ENCODE measurements around the gene WDCP.
"Not testable (repeated sequence)": the region's sequence is repeated elsewhere in the genome, so short reads cannot be mapped to it uniquely, and the experiment has no call there.

WDCP gene

DNA sequence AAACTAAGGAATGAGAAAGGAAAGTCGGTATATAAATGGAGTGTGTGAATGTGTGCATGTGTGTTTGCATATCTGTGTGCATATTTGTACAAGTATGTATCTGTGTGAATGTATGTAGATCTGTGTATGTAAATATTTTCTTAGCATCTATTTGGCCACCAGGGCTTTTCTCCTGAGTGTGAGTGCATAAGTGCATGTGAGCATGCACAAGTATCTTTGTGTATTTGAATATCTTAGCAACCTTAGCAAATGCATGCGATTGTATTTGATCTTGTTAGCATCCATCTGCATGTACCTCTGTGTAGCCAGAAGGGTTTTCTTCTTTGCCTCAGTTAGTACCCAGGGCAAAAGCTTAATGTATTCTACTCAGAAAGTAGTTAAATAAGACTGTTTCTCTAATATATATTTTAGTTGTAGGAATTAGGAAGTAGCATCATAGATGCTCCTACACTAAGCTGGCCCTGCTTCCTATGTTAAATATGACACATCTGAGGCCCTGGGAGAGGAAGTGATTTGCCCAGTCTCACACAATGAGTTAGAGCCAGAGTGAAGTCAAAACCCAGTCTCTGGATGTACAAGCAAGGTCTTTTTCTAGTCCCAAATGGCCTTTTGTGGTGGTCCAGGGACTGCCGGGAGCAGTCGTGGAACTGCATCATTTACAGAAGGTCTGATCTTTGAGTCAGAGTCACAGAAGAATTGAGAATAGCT lies 11.5 kb upstream of the WDCP start:
- no peak for DNase-seq

DNA sequence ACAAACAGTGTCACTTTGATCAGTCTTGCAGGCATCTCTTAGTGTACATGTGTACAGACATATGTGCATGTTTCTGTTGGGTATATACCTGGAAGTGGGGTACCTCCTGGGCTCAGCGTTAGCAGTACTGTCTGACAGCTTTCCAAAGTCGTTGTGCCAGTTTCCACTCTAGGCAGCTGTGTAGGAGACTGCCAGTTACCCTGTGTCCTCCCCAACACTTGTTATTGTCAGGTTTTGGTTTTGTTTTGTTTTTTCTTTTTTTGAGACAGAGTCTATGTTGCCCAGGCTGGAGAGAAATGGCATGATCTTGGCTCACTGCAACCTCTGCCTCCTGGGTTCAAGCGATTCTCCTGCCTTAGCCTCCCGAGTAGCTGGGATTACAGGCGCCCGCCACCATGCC lies 8.6 kb upstream of the WDCP start:
- DNase-seq: no peak

DNA sequence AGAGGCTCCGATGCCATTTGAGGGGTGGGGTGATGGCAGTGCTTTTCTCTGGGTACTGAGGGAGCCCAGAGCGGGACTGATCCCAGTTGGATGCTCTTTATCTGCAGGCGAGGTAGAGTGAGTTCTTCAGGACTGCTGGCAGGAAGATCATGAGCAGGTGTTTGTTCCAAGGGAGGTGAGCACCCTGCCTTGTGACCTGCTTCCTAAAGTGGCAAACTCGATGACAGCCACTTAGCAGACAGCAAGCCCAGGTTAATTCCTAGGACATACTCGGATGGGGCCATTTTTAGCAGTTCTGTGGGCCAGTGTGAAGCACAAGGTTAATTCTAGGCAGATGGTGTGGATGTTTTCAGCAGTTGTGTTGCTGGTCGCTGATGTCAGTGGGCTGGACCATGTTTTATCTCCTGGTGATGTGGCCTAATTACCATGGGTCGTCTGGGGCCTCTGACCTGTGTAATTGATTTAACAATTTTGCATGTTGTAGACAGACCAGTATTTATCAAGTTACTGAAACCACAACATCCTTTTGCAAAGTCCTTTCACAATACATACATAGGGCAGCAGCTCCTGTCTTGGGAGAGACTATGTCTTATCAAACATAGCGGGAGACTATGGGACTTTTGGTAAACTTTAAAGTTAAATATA lies 7.3 kb upstream of the WDCP start:
- no peak for DNase-seq

DNA sequence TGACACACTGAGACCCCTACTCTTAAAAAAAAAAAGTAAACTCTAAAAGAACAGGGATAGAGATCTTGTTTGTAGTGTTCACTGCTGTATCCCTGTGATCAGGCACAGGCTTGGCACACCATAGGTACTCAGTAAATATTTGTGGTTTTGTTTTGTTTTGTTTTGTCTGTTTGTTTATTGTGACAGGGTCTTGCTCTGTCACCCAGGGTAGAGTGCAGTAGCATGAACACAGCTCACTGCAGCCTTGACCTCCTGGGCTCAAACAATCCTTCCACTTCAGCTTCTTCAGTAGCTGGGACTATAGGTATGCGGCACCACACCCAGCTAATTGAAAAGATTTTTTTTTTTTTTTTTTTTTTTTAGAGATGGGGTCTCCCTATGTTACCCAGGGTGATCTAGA lies 5.8 kb upstream of the WDCP start:
- DNase-seq: no peak

DNA sequence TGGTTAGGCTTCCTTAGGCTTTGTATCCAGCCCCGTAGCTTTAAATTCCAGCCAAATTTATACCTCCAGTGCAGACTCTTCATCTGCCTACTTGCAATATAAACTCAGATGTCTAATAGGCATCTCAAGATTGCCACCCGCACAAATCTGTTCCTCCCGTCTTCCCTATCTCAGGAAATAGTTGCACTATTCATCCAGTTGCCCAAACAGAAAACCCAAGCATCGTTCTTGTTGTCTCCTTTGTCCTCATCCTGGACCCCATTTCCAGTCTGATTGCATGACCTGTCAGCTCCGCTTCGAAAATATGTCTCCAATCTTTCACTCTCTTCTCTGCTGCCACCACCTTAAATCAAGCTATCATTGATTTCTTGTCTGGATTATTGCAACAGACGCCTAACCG lies 4.6 kb upstream of the WDCP start:
- no peak for DNase-seq

DNA sequence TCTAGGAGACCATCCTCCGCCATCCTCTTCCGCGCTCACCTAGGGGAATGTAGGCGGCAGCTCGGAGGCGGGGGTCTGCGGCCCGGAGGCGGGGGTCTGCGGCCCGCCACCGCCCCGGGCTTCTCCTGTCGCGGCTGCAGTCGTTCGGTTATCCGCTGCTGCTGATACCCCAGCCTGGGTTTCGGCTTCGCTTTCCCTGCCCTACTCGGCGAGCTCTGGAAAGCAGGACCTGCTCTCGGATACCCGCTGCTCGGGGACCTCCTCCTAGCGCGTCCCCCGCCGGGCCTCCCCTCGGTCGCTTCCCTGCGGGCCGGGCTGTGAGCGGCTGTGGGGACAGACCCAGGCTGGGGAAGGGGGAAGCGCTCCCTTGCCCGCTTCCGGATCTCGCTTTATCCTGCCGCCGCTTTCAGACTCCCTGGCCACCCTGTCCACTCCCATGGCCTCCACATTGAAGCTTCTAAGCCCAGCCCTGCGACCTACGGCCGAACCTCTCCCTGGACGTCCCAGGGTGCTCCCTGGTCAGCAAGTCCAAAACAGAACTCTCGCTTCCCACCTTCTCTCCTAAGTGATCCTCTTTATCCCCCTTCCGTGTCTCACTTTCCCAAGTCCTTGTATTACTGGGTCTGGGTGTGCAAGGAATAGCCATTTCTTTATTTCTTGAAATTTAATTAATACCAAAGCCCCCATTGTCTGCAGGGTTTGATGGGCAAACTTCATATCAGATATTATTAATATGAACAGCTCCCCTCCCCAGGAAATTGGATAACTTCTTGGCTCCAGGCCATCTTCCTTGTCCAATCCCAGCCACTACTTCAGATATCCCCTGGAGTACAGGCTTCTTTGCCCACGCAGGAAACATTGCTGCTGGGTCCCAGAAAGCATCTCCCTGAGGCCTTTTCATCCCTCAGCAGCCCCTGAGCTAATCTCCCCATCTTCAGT lies 3.1 kb upstream of the WDCP start:
- peak; percentile 15 for DNase-seq

DNA sequence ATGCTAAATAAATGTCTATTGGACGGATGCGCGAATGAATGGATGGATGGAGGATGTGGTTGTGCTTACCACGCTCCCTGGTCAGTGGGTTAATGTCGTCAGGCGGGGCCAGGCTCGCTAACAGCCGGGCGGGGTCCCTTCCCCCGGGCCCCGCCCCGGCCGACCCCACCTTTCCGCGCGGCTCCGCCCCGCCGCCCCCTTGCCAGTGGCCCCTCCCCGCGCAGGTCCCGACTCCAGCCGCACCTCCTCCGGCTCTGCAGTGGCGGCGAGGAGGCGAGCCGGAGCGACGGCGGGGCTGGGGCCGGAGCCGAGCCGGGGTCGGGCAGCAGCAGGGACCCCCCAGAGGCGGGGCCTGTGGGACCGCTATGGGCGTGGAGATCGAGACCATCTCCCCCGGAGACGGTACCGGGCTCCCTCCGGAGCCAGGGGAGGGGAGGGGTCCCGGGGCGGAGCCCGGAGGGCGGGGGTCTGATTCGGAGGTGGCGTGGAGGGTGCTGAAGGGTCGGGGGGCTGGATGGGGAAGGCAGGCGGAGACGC lies 2.4 kb upstream of the WDCP start, which contains the start of gene FKBP1B:
TSS of gene FKBP1B (plus strand) at position 257 of the 537 bp plus-strand sequence. CDS start at position 366, 109 bp downstream.
- DNase-seq: peak; percentile 51

DNA sequence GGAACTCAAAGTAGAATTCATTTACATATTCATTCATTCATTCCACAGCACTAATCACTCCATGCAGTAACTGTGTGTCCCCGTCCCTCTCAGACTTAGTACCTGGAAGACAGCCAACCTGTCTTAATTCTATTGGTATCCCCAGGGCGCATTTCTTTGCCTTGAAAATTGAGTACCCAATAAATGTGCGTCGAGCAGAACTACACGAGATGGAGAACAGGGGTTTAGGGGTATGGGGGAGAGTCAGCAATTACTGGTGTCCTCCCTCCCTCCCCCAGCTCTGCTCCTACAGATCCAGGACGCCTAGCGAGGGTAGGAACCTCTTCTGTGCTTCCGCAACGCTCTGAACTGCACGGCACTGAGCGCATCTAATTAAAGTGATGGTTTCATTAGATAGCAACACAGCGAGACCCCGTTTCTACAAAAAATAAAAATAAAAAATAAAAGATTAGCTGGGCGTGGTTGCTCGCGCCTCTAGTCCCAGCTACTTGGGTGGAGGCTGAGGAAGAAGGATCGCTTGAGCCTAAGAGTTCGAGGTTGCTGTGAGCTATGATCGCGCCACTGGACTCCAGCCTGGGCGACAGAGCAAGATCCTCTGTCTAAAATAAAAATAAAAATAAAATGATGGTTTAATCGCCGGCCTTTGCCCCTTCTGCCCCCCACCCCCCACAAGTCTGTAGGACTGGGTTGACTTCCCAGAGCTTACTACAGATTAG lies 1.7 kb upstream of the WDCP start:
- DNase-seq: no peak

DNA sequence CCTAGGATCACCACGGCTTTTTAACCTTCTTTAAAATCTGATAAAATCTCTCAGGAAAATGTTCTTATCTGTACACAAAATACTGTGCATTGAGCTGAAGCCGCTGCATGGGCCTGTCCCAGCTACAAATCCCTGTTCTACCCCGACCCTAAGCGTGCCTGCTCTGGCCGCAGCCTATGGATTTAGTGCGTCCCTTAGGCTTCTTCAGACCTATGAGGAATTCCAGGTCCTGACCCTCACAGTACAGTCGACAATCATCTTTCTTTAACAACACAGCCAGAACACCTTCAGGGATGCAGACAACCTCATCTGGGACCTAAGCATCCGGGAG lies 477 bp upstream of the WDCP start:
- DNase-seq: no peak

DNA sequence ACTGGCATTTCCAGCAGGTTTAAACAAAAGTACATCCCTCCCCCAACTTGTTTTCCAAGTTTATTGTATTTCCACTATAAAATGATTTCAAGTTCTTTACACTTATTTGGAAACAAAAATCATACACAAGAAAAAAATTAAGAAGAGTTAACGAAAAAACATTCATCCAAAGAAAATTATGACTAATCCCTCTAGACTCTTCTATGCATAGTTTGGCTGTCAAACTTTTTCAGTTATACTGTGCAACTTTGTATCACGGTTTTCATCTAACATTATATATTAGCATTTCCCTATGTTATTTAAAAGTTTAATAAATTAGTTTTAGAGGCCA lies 627 bp downstream of the WDCP start:
- no peak for DNase-seq

DNA sequence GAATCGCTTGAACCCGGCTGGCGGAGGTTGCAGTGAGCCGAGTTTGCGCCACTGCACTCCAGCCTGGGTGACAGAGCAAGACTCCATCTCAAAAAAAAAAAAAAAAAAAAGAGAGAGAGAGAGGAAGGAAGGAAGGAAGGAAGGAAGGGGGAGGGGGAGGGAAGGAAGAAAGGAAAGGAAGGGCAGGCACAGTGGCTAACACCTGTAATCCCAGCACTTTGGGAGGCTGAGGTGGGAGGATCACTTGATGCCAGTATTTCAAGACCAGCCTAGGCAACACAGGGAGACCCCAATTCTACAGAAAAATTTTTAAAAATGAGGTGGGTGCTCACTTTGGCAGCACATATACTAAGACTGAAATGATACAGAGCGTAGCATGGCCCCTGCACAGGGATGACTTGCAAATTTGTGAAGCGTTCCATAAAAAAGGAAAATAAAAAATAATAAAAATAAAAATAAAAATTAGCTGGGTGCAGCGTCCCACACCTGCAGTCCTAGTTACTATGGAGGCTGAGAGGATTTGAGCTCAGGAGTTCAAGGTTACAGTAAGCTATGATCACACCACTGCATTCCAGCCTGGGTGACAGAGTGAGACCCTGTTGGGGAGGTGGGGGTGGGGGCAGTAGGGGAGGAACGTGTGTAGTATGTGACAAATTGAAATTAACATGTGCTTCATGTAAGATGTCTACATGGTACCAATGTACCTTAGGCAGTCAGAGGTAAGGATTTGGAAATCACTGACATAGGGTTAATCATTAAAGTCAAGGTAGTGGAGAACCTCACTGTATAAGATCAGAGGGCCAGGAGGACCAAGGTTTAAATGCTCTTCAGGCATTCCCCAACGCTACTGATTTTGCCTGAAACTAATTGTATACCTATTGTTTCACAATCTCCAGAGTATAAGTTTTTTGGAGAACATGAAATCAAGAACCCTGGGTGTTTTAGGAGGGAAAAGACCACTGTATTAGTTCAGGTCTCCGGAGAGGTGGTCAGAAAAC lies 1.4 kb downstream of the WDCP start:
- DNase-seq: no peak

DNA sequence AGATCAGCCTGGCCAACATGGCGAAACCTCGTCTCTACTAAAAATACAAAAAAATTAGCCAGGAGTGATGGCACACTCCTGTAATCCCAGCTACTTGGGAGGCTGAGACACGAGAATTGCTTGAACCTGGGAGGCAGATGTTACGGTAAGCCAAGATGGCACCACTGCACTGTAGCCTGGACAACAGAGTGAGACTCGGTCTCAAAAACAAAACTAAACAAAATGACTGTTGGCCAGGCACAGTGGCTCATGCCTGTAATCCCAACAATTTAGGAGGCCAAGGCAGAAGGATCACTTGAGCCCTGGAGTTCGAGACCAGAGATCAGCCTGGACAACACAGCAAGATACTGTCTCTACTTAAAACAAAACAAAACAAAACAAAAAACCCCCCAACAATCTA lies 4.1 kb downstream of the WDCP start:
- not testable (repeated sequence) for DNase-seq

DNA sequence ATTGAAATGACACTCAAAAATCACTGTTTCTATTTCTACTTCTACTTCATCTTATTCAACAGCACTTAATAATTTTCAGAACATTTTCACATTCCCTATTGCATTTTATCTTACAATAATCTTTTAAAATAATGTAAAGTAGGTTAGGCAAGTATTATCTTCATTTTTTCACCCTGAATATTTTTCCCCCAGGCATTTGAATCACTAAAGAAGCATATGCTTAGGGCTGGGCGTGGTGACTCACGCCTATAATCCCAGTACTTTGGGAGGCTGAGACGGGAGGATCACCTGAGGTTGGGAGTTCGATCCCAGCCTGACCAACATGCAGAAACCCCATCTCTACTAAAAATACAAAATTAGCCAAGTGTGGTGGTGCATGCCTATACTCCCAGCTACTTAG lies 6.7 kb downstream of the WDCP start:
- DNase-seq: no peak

DNA sequence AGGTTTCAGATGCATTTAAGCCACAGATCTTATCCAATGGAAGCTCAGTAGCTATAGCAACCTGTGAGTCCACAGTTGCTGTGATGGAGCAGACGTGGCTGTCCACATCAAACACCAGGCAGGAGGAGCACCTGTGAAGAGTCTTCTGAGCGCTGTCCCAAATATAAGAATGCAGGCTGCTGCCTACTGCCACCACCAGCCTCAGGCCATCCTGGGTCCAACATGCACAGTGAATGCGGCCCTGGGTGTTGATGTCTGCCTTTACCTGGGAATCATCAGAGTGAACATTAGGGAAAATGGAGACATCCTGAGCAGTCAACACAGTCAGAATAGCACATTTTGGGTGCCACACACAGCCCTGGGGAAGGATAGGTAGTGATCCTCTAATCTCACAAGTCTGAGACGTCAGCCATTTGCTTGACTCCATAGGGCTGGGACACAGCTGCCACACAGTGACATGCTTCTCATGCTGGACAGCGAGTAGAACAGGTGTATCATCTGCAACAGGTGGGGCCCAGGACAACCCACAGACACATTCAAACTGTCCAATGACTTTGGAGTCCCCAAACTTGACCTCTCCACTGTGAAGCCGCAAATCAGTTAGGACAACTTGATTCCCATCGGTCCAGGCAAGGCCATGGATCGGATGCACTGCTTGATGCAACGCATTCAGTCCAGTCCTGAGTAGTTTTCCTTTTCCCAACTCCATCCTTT lies 8.2 kb downstream of the WDCP start:
- no peak for DNase-seq

DNA sequence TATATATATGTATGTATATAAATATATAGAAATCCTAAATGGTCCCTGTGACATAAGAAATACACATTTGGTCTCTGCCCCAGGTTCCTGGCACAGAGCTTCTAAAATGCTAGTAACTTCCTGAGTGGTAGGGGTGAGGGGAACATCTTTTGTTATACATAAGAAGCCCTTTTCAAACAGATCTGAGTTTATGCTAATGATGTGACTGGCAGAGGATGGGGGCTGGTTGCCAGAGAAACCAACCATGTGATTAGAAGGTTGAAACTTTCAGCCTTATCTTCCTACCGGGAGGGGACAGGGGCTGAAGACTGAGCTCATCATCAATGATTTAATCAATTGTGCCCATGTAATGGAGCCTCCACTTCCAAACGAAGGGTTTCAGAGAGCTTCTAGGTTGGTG lies 21.0 kb downstream of the WDCP start:
- no peak for DNase-seq

DNA sequence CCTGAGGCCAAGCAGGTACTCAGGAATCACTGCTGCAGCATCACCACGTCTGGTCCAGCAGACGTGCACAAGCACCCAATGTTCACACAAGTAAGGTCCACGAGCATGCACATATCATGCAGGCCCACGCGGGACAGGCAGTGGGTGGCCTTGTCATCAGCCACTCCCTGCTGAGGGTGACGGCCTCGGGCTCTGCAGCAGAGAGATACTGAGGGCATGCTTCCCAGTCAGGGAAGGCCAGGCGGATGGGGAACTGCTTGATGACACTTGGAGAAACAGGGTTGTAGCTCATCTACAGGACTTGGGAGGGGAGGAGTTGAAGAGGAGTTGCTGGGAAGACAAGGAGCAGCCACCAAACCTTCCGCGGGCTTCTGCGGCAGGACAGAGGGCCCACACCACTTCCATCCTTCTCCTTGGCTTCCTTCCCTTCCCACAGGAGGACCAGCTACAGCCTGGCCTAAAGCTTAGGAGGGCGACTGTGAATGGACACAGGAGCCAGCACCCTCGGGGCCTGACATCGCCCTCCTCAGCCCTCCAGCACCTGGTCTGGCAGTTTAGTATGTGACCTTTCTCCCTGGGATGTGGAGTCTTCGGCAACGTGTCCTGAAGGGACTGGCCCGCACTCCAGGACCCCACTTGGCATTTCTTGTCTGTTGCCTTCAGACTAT lies 22.1 kb downstream of the WDCP start:
- DNase-seq: no peak

DNA sequence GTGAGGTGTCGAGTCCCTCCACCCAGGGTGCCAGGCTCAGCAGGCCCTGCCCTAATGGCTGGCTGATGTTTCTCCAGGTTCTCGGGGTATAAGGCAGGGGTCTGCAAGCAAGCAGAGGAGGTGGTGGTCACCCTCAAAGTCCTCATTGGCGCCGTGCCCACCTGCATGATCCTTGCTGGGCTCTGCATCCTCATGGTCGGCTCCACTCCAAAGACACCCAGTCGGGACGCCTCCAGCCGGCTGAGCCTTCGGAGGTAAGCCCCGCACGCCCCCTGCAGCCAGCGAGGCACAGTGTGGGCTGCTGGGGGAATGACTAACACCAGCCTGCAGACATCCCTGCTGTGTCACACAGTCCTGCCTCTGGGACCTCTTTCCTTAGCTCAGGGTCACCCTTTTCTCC lies 23.2 kb downstream of the WDCP start:
- no peak for DNase-seq

DNA sequence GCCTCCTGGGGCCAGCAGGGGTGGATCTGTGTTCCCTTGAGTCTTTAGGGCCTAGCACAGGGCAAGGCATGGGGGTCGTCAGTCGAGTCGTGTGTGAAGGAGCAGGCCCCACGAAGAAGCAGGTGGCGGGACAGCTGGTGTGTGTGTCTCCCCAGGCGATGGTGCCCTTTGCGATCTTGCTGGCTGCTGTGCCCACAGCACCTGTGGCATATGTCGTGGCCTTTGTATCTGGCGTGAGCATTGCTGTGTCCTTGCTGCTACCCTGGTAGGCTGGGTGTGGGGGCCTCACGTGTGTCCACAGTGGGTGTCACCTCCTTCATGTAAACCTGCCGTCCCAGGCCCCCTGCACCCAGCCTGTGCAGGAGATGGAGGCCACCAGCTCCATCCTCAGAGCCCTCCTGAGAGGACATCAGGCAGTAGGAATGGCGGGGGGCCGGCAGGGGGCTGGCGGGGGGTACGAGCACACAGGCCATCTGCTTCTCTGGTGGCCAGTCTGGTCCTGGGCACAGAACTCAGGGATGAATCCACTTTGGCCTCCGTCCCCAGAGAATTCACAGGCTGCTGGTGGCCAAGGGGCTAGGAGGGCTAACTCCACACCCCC lies 24.1 kb downstream of the WDCP start:
- DNase-seq: no peak

DNA sequence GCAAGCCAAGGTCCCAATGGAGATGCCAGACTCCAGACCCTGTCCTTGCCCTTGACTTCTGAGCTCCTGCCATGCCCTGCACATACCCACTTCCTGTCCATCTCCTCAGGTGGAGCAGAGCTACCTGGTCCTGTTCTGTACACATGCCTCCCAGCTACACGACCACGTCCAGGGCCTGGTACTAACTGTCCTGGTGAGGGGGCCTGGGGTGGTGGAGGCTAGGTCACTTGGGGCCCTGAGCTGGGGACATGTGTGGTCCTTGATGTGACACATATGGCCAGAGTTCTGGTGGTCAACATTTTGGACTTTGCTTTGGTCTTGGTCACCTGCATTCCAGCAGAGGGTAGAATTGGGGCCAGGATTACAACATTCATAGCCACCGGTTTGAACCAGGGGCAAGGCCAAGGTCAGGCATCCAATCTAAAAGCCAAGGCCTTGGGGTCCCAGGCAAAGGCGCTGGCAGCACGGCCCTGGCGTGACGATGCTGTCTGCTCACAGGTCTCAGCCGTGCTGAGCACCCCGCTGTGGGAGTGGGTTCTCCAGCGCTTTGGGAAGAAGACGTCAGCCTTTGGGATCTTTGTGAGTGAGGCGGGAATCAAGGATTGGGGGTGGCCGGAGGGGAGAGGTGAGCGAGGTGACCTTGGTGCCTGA lies 24.7 kb downstream of the WDCP start:
- DNase-seq: no peak

Data from stimulated activated CD4-positive, alpha-beta T cell treated with anti-CD3 and anti-CD28 coated beads, Interleukin-12 subunit alpha, Interleukin-12 subunit beta, amount 100 ng/mL, for 4 hours (primary cell).